ENCODE data around the gene GAR1.

The GAR1 gene

GRCh38 chr4:109872065-109872464 lies 56.5 kb downstream of the GAR1 start:
- H3K4me1 ChIP-seq (ENCODE audit: insufficient read depth, low read length, severe bottlenecking): no peaks in the 10 kb centered on the region
- no peak for TF ChIP-seq EZH2 (IDR thresholded peaks at IDR 0.05; ENCODE audit: borderline replicate concordance, low read length)
- TF ChIP-seq CTCF (IDR thresholded peaks at IDR 0.05; ENCODE audit: low read length): no peak
- H3K79me2 ChIP-seq (ENCODE audit: insufficient read depth, low read length): no peaks in the 10 kb centered on the region
- H3K36me3 ChIP-seq (ENCODE audit: insufficient read depth, low read length): no peaks in the 10 kb centered on the region
- no peaks in the 10 kb centered on the region for H3K27me3 ChIP-seq (ENCODE audit: insufficient read depth, low read length)
- no peak overlapping the region for H3K27ac ChIP-seq (ENCODE audit: low read depth, low read length, poor library complexity, severe bottlenecking)
- no peak overlapping the region for H2AFZ ChIP-seq (ENCODE audit: low read length)
- H3K4me2 ChIP-seq (ENCODE audit: low read length): no peak overlapping the region
- H3F3A ChIP-seq (ENCODE audit: insufficient read depth, low read length): no peaks in the 10 kb centered on the region
- no peaks in the 10 kb centered on the region for H4K20me1 ChIP-seq (ENCODE audit: insufficient read depth, low read length)
- H3K9me3 ChIP-seq (ENCODE audit: low read length): no peaks in the 10 kb centered on the region
- no peaks in the 10 kb centered on the region for H3K9me2 ChIP-seq (ENCODE audit: low read depth, low read length)
- no peak overlapping the region for H3K9ac ChIP-seq (ENCODE audit: low read length)
- H3K4me3 ChIP-seq (ENCODE audit: low read depth, low read length, poor library complexity, severe bottlenecking): no peak overlapping the region

- Histone ChIP-seq H3F3A (ENCODE audit: insufficient read depth, low read length) (no peaks in the 10 kb centered on the region), H3K27ac (ENCODE audit: low read depth, low read length, poor library complexity, severe bottlenecking) (no peak overlapping the region), H4K20me1 (ENCODE audit: insufficient read depth, low read length) (no peaks in the 10 kb centered on the region), H2AFZ (ENCODE audit: low read length) (no peak overlapping the region), H3K9me3 (ENCODE audit: low read length) (no peaks in the 10 kb centered on the region), H3K79me2 (ENCODE audit: insufficient read depth, low read length) (no peaks in the 10 kb centered on the region), H3K4me1 (ENCODE audit: insufficient read depth, low read length, severe bottlenecking) (no peaks in the 10 kb centered on the region), H3K36me3 (ENCODE audit: insufficient read depth, low read length) (no peaks in the 10 kb centered on the region), H3K27me3 (ENCODE audit: insufficient read depth, low read length) (no peaks in the 10 kb centered on the region), H3K9me2 (ENCODE audit: low read depth, low read length) (no peaks in the 10 kb centered on the region), H3K4me3 (ENCODE audit: low read depth, low read length, poor library complexity, severe bottlenecking) (no peak overlapping the region), H3K9ac (ENCODE audit: low read length) (no peak overlapping the region), H3K4me2 (ENCODE audit: low read length) (no peak overlapping the region)
- TF ChIP-seq EZH2 (IDR thresholded peaks at IDR 0.05; ENCODE audit: borderline replicate concordance, low read length) (no peak), CTCF (IDR thresholded peaks at IDR 0.05; ENCODE audit: low read length) (no peak)
Observed at GRCh38 chr4:109872950-109873656, 57.5 kb downstream of the GAR1 start.

GRCh38 chr4:109873791-109874514 lies 58.4 kb downstream of the GAR1 start:
- H3K36me3 ChIP-seq (ENCODE audit: insufficient read depth, low read length): no peaks in the 10 kb centered on the region
- TF ChIP-seq EZH2 (IDR thresholded peaks at IDR 0.05; ENCODE audit: borderline replicate concordance, low read length) (no peak), CTCF (IDR thresholded peaks at IDR 0.05; ENCODE audit: low read length) (no peak; the same call in 1 of the 2 replicates)
- H2AFZ ChIP-seq (ENCODE audit: low read length): no peak overlapping the region
- H3K9ac ChIP-seq (ENCODE audit: low read length): no peak overlapping the region
- H3K4me1 ChIP-seq (ENCODE audit: insufficient read depth, low read length, severe bottlenecking): no peaks in the 10 kb centered on the region
- H4K20me1 ChIP-seq (ENCODE audit: insufficient read depth, low read length): no peaks in the 10 kb centered on the region
- H3K27ac ChIP-seq (ENCODE audit: low read depth, low read length, poor library complexity, severe bottlenecking): no peak overlapping the region
- H3K27me3 ChIP-seq (ENCODE audit: insufficient read depth, low read length): no peaks in the 10 kb centered on the region
- no peaks in the 10 kb centered on the region for H3K9me3 ChIP-seq (ENCODE audit: low read length)
- no peaks in the 10 kb centered on the region for H3K9me2 ChIP-seq (ENCODE audit: low read depth, low read length)
- H3K79me2 ChIP-seq (ENCODE audit: insufficient read depth, low read length): no peaks in the 10 kb centered on the region
- H3F3A ChIP-seq (ENCODE audit: insufficient read depth, low read length): no peaks in the 10 kb centered on the region
- no peak overlapping the region for H3K4me2 ChIP-seq (ENCODE audit: low read length)
- no peak overlapping the region for H3K4me3 ChIP-seq (ENCODE audit: low read depth, low read length, poor library complexity, severe bottlenecking)

Data from OCI-LY1 (cell line).